ENCODE data around the gene IGSF6. TPM values are rescaled to one million over a fixed set of nuclear protein-coding genes. Genes with fewer than 3 reads are reported as not detected.

Gene IGSF6
- polyA plus RNA-seq, 3 donors, result 86.2 to 276 (median 159) TPM

- H3K36me3 ChIP-seq (replicated peaks in 1 of 2; ENCODE audit: control insufficient read depth in 1 of 2, insufficient read depth in 2 of 2, low read length in 2 of 2), result peaks cover 75 to 95% of the 10 kb centered on the region in 2 donors
- no peak overlapping the region for H3K9ac ChIP-seq (ENCODE audit: insufficient read depth, low read length, poor library complexity, severe bottlenecking)
- H3K27ac ChIP-seq (ENCODE audit: low read depth in 1 of 2, low read length in 2 of 2), result peak overlapping the region in 1 of 2 donors; percentile 63
- peak overlapping the region in 2 of 7 donors; percentile 33 to 43 for H3K27ac Mint-ChIP-seq
- 88% methylated on average over 1 of the region's 2 CpGs for WGBS (ENCODE audit: insufficient coverage)
- peaks cover 98% of the 10 kb centered on the region for H3K79me2 ChIP-seq (ENCODE audit: insufficient read depth, low read length)
- DNase-seq, result no peak
- no peak for TF ChIP-seq CTCF (IDR thresholded peaks at IDR 0.05)
- peaks cover 50 to 73% of the 10 kb centered on the region in 2 donors for H3K36me3 Mint-ChIP-seq
- H3K4me1 ChIP-seq (ENCODE audit: control insufficient read depth in 1 of 2, insufficient read depth in 2 of 2, low read length in 2 of 2), result peaks cover 40 to 43% of the 10 kb centered on the region in 2 donors
- no peaks in the 10 kb centered on the region for H3K27me3 ChIP-seq (ENCODE audit: control insufficient read depth in 2 of 2, insufficient read depth in 2 of 2, low read length in 2 of 2)
- intact Hi-C loops (cut with micrococcal nuclease), result loop anchor here in 1 of 2 donors (2.0 kb wide), 1 partner anchor 55 kb away; no protein-coding TSS in a partner anchor
- H3K9me3 Mint-ChIP-seq, result peaks cover 0 to 2% (median 0%) of the 10 kb centered on the region in 7 donors
- peaks cover 34% of the 10 kb centered on the region for H3K4me1 Mint-ChIP-seq
- H2AFZ ChIP-seq (ENCODE audit: insufficient read depth, low read depth, low read length, poor library complexity, severe bottlenecking), result no peak overlapping the region
- peaks cover 91% of the 10 kb centered on the region for H4K20me1 ChIP-seq (ENCODE audit: insufficient read depth, low read length)
- no peaks in the 10 kb centered on the region for H3K9me3 ChIP-seq (replicated peaks in 1 of 2; ENCODE audit: control insufficient read depth in 1 of 2, insufficient read depth in 1 of 2, low read length in 2 of 2)
- no peaks in the 10 kb centered on the region for H3K27me3 Mint-ChIP-seq (ENCODE audit: low read depth in 3 of 3)
- H3K4me3 ChIP-seq (replicated peaks in 1 of 3; ENCODE audit: low read depth in 2 of 3, low read length in 3 of 3), result no peak overlapping the region
- no peak overlapping the region for H3K4me2 ChIP-seq (replicated peaks; ENCODE audit: extremely low read depth, low read length, poor library complexity, severe bottlenecking)
- H3K4me3 Mint-ChIP-seq, result no peak overlapping the region
Measured at GRCh38 chr16:21639493-21639892, 12.9 kb downstream of the IGSF6 start.

- 25% methylated on average over 1 of the region's 4 CpGs for WGBS (ENCODE audit: insufficient coverage)
Measured at GRCh38 chr16:21638573-21638975, 13.8 kb downstream of the IGSF6 start.

More at GRCh38 chr16:21638573-21638975, 13.8 kb downstream of the IGSF6 start:
- Histone ChIP-seq H3K36me3 (replicated peaks in 1 of 2; ENCODE audit: control insufficient read depth in 1 of 2, insufficient read depth in 2 of 2, low read length in 2 of 2) (peaks cover 74 to 95% of the 10 kb centered on the region in 2 donors), H2AFZ (ENCODE audit: insufficient read depth, low read depth, low read length, poor library complexity, severe bottlenecking) (no peak overlapping the region), H3K79me2 (ENCODE audit: insufficient read depth, low read length) (peaks cover 98% of the 10 kb centered on the region), H3K9me3 (replicated peaks in 1 of 2; ENCODE audit: control insufficient read depth in 1 of 2, insufficient read depth in 1 of 2, low read length in 2 of 2) (no peaks in the 10 kb centered on the region), H3K4me2 (replicated peaks; ENCODE audit: extremely low read depth, low read length, poor library complexity, severe bottlenecking) (no peak overlapping the region), H3K9ac (ENCODE audit: insufficient read depth, low read length, poor library complexity, severe bottlenecking) (no peak overlapping the region), H3K4me3 (replicated peaks in 1 of 3; ENCODE audit: low read depth in 2 of 3, low read length in 3 of 3) (no peak overlapping the region), H4K20me1 (ENCODE audit: insufficient read depth, low read length) (peaks cover 91% of the 10 kb centered on the region), H3K27ac (ENCODE audit: low read depth in 1 of 2, low read length in 2 of 2) (peak overlapping the region in 1 of 2 donors; percentile 63), H3K4me1 (ENCODE audit: control insufficient read depth in 1 of 2, insufficient read depth in 2 of 2, low read length in 2 of 2) (peaks cover 31 to 34% of the 10 kb centered on the region in 2 donors), H3K27me3 (ENCODE audit: control insufficient read depth in 2 of 2, insufficient read depth in 2 of 2, low read length in 2 of 2) (no peaks in the 10 kb centered on the region)
- Mint-ChIP-seq H3K36me3 (peaks cover 53 to 74% of the 10 kb centered on the region in 2 donors), H3K27ac (peak overlapping the region; percentile 51 to 91 (median 76)), H3K27me3 (ENCODE audit: low read depth in 3 of 3) (no peaks in the 10 kb centered on the region), H3K4me1 (peaks cover 28% of the 10 kb centered on the region), H3K4me3 (no peak overlapping the region), H3K9me3 (peaks cover 0 to 2% (median 0%) of the 10 kb centered on the region in 7 donors)
- no peak for DNase-seq
- intact Hi-C loops (cut with micrococcal nuclease), result loop anchor here in 1 of 2 donors (2.0 kb wide), 1 partner anchor 54 kb away; no protein-coding TSS in a partner anchor
- TF ChIP-seq CTCF (IDR thresholded peaks at IDR 0.05), result no peak

All from CD14-positive monocyte (primary cell).